ENCODE results near the gene OSR1.

DNA sequence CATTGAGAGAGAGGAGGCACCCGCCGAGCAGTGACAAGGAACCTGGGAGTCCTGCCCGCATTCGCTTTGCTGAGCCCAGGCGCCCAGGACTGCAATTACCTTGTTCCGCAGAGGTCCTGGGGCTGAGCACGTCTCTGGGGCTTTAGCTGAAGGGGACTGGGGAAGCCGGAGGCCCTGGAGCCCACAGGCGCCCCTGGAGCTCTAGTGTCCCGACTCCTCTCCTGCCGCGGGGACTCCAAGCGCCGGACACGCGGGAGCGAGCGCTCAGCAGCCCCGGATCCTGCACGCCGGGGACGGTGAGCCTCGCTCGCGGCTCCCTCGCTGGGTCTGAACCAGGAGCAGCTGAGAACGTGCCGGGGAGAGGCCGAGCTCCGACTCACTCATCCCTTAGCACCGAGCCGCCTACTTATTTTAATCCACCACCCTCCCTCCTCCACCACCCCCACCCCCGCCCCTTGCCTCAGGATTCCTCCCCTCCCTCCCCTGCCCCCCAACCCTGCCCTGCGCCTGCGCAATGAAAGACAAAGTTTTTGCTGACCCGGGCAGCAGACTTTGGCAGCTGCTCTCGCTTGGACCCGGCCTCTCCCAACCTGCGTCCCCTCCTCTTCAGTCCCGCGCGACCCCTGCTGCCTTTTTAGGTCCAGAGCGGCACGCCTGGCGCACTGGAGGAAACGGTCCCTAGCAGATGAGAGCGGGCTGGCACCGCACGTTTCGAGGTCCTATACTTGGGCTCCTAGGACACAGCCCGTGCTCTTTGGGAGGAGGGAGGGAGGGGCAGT, at the start of gene OSR1:
- TF ChIP-seq, protein P1, sequence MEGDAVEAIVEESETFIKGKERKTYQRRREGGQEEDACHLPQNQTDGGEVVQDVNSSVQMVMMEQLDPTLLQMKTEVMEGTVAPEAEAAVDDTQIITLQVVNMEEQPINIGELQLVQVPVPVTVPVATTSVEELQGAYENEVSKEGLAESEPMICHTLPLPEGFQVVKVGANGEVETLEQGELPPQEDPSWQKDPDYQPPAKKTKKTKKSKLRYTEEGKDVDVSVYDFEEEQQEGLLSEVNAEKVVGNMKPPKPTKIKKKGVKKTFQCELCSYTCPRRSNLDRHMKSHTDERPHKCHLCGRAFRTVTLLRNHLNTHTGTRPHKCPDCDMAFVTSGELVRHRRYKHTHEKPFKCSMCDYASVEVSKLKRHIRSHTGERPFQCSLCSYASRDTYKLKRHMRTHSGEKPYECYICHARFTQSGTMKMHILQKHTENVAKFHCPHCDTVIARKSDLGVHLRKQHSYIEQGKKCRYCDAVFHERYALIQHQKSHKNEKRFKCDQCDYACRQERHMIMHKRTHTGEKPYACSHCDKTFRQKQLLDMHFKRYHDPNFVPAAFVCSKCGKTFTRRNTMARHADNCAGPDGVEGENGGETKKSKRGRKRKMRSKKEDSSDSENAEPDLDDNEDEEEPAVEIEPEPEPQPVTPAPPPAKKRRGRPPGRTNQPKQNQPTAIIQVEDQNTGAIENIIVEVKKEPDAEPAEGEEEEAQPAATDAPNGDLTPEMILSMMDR (IDR thresholded peaks at IDR 0.05) = no peak
- TF ChIP-seq POLR2AphosphoS5 (IDR thresholded peaks at IDR 0.05; ENCODE audit: insufficient read depth in 1 of 2, low read depth in 1 of 2) = peak in 1 of 2 donors; percentile 65
